SHP77 (cell line): ENCODE data around the gene CACNA1H.
A peak's percentile ranks its signal among the peaks of the same experiment; 100 is the strongest.
"Not testable (repeated sequence)": the region's sequence is repeated elsewhere in the genome, so short reads cannot be mapped to it uniquely, and the experiment has no call there.

Experiments used
- DNase-seq, 2 experiments: peaks; one replicate each; lab custom pipeline; 2025; lab: John Stamatoyannopoulos, UW

CACNA1H gene

GRCh38 chr16:1175566-1176279, 22.8 kb downstream of the CACNA1H start:
- no peak for DNase-seq

- DNase-seq = no peak
These were observed 23.5 kb downstream of the CACNA1H start for GRCh38 chr16:1176280-1176897.

- DNase-seq = no peak
These were observed 24.1 kb downstream of the CACNA1H start for GRCh38 chr16:1177053-1177452.

GRCh38 chr16:1177750-1178149, 24.8 kb downstream of the CACNA1H start:
- no peak for DNase-seq

- DNase-seq = no peak
These were observed 25.5 kb downstream of the CACNA1H start for GRCh38 chr16:1178295-1178910.

- DNase-seq = no peak
These were observed 27.9 kb downstream of the CACNA1H start for GRCh38 chr16:1180549-1181403.

- no peak for DNase-seq
These were observed 28.8 kb downstream of the CACNA1H start for GRCh38 chr16:1181404-1182315.

GRCh38 chr16:1182316-1182671, 29.4 kb downstream of the CACNA1H start:
- DNase-seq = peak in 1 of 2 experiments; percentile 49

- peak; percentile 38 to 58 for DNase-seq
These were observed 30.3 kb downstream of the CACNA1H start for GRCh38 chr16:1182950-1183907.

- DNase-seq = peak; percentile 89 to 92
These were observed 31.4 kb downstream of the CACNA1H start for GRCh38 chr16:1184156-1184868.

- DNase-seq = no peak
These were observed 32.1 kb downstream of the CACNA1H start for GRCh38 chr16:1184980-1185379.

GRCh38 chr16:1185460-1186207, 32.7 kb downstream of the CACNA1H start:
- DNase-seq = not testable (repeated sequence)

- no peak for DNase-seq
These were observed 35.7 kb downstream of the CACNA1H start for GRCh38 chr16:1188432-1189189.

GRCh38 chr16:1189455-1189854, 36.5 kb downstream of the CACNA1H start:
- DNase-seq = no peak

- not testable (repeated sequence) for DNase-seq
These were observed 37.9 kb downstream of the CACNA1H start for GRCh38 chr16:1190789-1191188.

GRCh38 chr16:1192384-1193073, 39.6 kb downstream of the CACNA1H start:
- DNase-seq = no peak

- peak; percentile 75 to 85 for DNase-seq
These were observed 40.4 kb downstream of the CACNA1H start for GRCh38 chr16:1193143-1193824.
